Mucosa of rectum (tissue), 2 donors: ENCODE results near the gene EDAR.
A peak's percentile ranks its signal among the peaks of the same experiment; 100 is the strongest.

Experiments
- H3K27ac ChIP-seq, 2 donors: one replicate each; pipeline ENCODE4 v1.7.0; 2013; ENCODE audit warnings: inconsistent platforms in 2 of 2, low read depth in 2 of 2, low read length in 2 of 2
- H3K27me3 ChIP-seq, 2 donors: one replicate each; pipeline ENCODE4 v1.7.0; 2013; ENCODE audit warnings: low read length in 2 of 2; ENCODE audit not compliant: control insufficient read depth in 2 of 2, insufficient read depth in 2 of 2
- H3K36me3 ChIP-seq, 2 donors: one replicate each; pipeline ENCODE4 v1.7.0; 2013; ENCODE audit warnings: low read length in 2 of 2; ENCODE audit not compliant: control insufficient read depth in 2 of 2, insufficient read depth in 2 of 2
- H3K4me1 ChIP-seq, 2 donors: one replicate each; pipeline ENCODE4 v1.7.0; 2013; ENCODE audit warnings: low read length in 2 of 2, mild to moderate bottlenecking in 1 of 2; ENCODE audit not compliant: control insufficient read depth in 2 of 2, insufficient read depth in 2 of 2
- H3K4me3 ChIP-seq, 2 donors: one replicate each; pipeline ENCODE4 v1.7.0; 2013; ENCODE audit warnings: low read length in 2 of 2
- H3K9ac ChIP-seq, 2 donors: one replicate each; pipeline ENCODE4 v1.7.0; 2013; ENCODE audit warnings: low read length in 2 of 2, low read depth in 1 of 2, mild to moderate bottlenecking in 1 of 2
- H3K9me3 ChIP-seq, 2 donors: one replicate each; pipeline ENCODE4 v1.7.0; 2013; ENCODE audit warnings: low read length in 2 of 2; ENCODE audit not compliant: control insufficient read depth in 2 of 2
- donor health status: healthy.
- donor health status: Normal muscosa, but diverticular disease.

The EDAR gene

DNA sequence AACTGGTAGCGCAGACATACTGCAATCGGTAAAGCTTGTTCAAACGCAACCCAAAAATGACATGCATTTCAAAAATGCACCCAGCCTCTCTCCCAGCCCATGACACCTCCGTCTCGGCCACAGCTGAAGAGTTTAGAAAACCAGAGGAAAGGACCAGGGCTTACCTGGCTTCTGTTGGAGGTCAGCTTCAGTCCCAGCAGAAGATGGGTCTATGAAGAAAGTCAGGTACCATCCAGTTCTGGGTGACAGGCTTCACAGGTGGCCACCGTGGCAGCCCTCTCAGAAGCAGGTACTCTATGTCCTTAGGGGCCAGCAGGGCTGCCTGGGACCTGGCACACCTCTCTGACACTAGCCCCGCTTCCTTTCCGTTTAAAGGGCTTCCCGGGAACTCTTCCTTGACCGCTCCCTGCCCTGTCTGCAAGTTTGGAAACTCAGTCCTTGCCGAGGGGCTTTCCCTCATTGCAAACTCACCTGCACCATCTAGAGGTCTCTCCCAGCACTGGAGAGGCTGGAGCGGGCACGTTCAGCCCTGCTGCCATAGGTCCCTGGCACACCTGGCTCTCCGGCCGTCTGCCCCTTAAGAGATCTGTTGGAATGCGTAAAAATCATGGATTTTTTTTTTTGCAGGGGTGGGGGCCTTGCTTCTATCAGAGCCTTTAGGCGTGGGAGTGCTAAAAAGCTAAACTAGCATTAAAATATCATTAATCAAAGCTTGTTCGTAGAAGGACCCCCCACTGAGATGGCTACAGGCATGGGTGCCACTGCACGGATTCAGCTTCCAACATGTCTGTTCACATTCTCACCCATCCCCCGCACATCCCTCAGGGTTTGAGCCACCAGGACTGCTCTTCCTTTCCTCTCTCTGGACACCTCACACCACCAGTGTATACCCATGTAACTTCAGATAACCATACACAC is at the start of gene EDAR:
Gene EDAR (minus strand): TSS at position 425 of the 918 bp plus-strand sequence. CDS start 58,206 bp downstream, outside the sequence.
- H3K36me3 ChIP-seq: no peaks in the 10 kb centered on the region
- no peak within 1 kb of the TSS for H3K27ac ChIP-seq
- H3K27me3 ChIP-seq: peaks cover 0 to 2% of the 10 kb centered on the region in 2 donors
- peak within 1 kb of the TSS; percentile 62 to 63 for H3K4me3 ChIP-seq
- no peaks in the 10 kb centered on the region for H3K9me3 ChIP-seq
- H3K9ac ChIP-seq: peak within 1 kb of the TSS; percentile 34 to 61
- peaks cover 5 to 12% of the 10 kb centered on the region in 2 donors for H3K4me1 ChIP-seq

DNA sequence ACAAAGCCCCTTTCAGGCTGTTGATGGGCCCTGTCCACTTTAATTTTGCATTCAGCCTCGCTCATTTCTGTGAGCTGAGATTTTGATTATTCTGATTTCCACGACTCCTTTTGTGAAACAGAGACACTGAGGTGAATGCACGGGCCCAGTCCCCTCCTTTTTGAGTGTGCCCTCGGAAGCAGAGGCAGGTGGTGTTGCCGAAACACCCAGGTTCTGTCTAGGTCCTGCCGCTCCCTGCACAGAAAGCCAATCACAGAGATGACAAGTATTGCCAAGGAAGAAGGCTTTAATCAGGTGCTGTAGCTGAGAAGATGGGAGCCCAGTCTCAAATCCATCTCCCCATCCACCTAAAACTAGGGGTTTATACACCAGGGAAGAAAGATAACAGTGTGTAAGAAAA is 44.2 kb upstream of the EDAR start:
- H3K4me3 ChIP-seq: no peak overlapping the region
- H3K9ac ChIP-seq: no peak overlapping the region
- H3K27me3 ChIP-seq: no peaks in the 10 kb centered on the region
- H3K9me3 ChIP-seq: no peaks in the 10 kb centered on the region
- H3K27ac ChIP-seq: no peak overlapping the region
- H3K36me3 ChIP-seq: no peaks in the 10 kb centered on the region
- H3K4me1 ChIP-seq: peaks cover 5 to 6% of the 10 kb centered on the region in 2 donors

DNA sequence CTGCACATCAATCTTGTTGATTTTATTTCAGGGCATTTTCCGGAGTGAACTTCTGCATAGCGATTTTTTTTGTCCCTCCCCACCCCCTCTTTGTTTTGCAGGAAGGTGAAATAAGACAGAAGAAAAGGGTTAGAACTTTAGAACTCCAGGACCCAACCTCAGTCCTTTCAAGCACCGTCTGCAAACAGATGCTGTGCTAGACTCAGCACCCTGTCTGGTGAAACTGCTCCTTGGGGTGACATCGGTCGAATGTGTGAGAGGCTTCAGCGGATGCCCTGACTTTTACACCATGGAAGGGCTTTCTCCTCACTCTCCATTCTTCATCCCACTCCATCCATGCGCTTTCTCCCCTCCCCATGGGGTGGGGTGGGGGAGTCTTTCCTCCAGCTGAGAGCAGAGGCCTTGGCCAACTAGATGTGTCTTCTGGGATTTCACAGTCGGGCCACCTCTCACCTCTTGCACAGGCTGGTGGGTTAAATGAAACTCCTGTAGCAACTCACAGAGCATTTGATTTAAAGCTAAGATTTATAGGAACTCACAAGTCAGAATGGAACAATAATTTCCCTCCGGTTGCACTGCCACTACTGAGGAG is 43.3 kb upstream of the EDAR start:
- Histone ChIP-seq H3K4me3 (peak overlapping the region; percentile 59 to 67), H3K27me3 (no peaks in the 10 kb centered on the region), H3K9ac (peak overlapping the region in 1 of 2 donors; percentile 17), H3K9me3 (no peaks in the 10 kb centered on the region), H3K4me1 (peaks cover 5 to 6% of the 10 kb centered on the region in 2 donors), H3K27ac (peak overlapping the region in 1 of 2 donors; percentile 52), H3K36me3 (no peaks in the 10 kb centered on the region)

DNA sequence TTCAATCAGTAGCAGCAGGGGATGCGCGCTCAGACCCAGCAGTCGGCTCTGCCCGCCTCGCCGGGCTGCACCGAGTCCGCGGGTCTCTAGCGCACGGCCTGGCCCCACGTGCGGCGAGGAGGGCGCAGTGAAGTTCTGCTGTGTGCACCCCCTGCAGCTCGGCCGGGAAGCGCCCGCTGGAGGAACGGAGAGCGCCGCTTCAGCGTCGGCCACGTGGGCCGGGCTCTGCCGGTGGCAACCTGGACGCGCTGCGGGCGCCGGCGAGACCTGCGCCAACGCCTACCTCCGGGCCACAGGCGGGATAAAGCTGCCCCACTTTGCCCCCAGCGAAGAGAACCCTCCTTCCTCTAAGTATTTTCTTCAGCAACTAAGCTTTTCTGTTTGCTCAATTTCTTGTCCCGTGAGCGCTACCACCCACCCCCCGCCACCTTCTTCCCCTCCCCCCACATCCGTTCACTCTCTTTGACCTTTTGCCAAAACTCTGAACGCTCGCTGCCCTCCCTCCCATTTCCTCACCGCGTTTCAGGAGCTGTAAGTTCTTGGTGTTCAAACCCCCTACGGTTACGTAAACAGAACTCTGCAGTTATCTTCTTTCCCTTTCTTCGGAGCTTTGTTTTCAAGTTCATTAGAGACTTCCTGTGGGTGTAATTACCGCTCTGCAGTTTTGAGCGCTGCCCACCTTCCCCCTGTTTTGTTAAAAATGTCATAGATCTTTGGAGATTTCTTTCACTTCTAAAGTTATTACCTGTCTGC is 42.6 kb upstream of the EDAR start:
- Histone ChIP-seq H3K36me3 (no peaks in the 10 kb centered on the region), H3K27me3 (no peaks in the 10 kb centered on the region), H3K27ac (peak overlapping the region in 1 of 2 donors; percentile 52), H3K4me1 (peaks cover 5 to 6% of the 10 kb centered on the region in 2 donors), H3K9ac (peak overlapping the region; percentile 17 to 20), H3K9me3 (no peaks in the 10 kb centered on the region), H3K4me3 (peak overlapping the region; percentile 59 to 67)

DNA sequence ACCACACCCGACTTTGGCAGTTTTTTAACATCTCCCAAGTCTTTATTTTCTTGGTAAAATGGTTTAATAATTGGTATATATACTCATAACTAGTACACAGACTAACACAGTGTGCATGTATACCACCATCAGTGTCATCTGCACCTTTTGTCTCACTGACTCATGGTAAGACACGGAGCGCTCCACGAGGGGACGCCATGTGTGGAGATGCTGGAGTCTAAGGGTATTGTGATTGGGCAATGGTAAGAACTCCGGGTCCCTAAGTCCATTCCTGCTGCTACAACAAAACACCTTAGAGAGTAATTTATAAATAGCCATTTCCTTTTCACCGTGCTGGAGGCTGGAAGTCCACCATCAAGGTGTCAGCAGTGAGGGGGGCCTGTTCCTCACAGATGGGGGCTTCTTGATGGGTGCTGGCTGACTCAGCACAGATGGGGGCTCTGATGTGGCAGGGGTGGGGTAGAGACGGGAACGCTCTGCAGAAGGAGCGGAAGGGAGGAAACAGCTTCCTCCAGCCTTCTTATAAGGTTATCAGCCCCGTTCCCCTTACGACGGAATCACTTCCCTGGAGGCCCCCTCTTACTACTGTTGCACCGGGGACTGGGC is 42.0 kb upstream of the EDAR start:
- Histone ChIP-seq H3K4me3 (peak overlapping the region; percentile 59 to 67), H3K27me3 (no peaks in the 10 kb centered on the region), H3K9me3 (no peaks in the 10 kb centered on the region), H3K4me1 (peaks cover 5 to 6% of the 10 kb centered on the region in 2 donors), H3K27ac (peak overlapping the region in 1 of 2 donors; percentile 43), H3K36me3 (no peaks in the 10 kb centered on the region), H3K9ac (peak overlapping the region in 1 of 2 donors; percentile 20)

DNA sequence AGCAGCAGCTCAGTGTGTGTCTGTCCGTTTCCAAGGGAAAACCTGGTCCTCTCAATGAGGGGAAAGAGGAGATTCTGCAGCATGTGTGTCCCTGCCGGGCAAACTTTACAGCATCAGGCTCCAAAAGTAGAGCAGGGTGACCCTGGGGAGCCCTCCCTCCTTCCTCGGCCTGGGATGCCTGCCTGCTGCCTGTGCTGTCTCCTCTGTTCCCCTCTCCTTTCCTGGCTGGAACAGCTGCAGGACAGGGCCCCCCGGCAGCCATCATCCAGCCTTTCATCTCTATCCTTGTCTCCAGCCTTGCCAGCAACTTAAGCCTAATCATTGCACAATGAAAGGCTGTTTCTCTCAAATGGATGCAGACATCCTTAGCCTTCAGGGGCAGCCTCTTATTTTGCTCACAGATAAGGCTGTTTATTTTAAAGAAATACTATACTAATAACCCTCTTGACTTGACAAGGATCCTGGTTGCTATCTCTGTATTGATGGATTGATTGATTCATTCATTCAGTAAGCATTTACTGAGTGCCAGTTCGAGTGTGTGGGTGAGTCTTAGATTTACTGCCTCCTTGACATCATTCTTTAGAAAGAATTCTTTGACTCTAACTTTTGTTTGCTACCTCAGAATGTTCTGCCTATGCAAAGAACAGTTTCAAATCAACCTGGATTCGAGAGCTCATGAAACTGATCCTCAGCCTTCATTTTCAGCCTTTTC is 40.6 kb upstream of the EDAR start:
- no peaks in the 10 kb centered on the region for H3K36me3 ChIP-seq
- no peak overlapping the region for H3K9ac ChIP-seq
- peaks cover 5 to 6% of the 10 kb centered on the region in 2 donors for H3K4me1 ChIP-seq
- no peaks in the 10 kb centered on the region for H3K27me3 ChIP-seq
- H3K4me3 ChIP-seq: no peak overlapping the region
- H3K9me3 ChIP-seq: no peaks in the 10 kb centered on the region
- no peak overlapping the region for H3K27ac ChIP-seq

DNA sequence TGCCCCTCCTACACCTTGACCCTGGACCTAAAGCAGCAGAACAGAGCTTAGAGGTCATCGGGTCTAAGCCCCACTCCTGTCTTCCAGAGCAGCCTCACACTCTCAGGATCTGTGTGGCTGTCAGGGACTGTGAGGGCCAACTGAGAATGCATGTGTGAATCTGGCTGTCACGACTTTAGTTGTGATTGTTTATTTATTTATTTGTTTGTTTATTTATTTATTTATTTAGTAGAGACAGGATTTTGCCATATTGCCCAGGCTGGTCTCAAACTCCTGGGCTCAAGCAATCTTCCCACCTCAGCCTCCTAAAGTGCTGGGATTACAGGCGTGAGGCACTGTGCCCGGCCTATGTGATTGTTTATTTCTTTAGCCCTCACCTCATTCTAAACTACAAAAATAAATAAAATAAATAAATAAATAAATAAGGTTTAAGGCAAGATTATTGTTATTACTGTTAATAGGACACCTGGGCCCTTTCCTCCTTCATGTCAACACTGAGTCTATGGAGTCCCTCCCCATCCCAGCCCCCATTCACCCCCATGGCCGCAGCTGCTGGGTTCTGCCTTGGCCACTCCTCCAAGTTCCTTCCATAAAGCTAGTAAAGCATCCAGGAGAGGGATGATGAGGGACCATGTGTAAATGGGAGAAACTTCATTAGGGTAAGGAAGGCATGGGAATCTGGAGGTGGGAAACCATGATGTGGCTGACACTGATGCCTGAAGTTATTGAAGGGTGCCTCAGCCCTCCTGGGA is 39.9 kb upstream of the EDAR start:
- Histone ChIP-seq H3K36me3 (no peaks in the 10 kb centered on the region), H3K4me1 (peaks cover 5 to 6% of the 10 kb centered on the region in 2 donors), H3K9me3 (no peaks in the 10 kb centered on the region), H3K27me3 (no peaks in the 10 kb centered on the region), H3K27ac (no peak overlapping the region), H3K4me3 (no peak overlapping the region), H3K9ac (no peak overlapping the region)

DNA sequence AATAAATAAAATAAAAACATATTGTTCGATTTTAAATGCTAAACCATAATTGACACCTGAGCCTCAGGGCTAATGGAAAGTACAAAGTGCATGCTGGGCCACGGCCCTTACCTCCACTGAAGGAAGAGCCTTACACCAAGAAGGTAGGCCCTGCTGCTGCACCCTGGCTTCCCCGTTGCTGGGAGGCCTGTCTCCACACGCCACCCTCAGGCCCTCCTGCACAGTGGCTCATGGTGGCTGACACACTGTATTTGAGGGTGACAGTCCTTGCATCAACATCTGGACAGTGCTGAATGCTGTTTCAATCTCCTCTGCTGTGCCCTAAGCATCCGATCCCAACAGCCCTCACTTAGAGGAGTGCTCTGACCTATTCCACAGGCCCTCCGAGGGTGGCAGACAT is 39.3 kb upstream of the EDAR start:
- no peaks in the 10 kb centered on the region for H3K36me3 ChIP-seq
- H3K4me1 ChIP-seq: peaks cover 5 to 6% of the 10 kb centered on the region in 2 donors
- no peaks in the 10 kb centered on the region for H3K27me3 ChIP-seq
- no peak overlapping the region for H3K9ac ChIP-seq
- no peak overlapping the region for H3K27ac ChIP-seq
- H3K4me3 ChIP-seq: no peak overlapping the region
- H3K9me3 ChIP-seq: no peaks in the 10 kb centered on the region

DNA sequence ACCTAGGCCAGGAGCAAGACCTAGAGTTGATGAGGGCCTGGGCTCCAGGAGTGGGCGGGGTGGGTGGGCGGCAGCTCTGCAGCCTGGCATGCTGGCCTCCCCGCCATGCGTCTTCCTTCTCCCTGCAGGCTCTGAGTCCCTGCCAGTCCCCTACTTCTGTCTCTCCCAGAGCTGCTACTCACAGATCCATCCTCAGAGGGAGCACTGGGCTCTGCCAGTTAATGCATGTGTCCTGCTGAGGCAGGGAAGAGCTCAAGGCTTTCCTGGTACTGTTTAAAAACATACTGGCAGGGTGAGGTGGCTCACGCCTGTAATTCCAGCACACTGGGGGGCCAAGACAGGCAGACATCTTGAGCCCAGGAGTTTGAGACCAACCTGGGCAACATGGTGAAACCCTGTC is 38.7 kb upstream of the EDAR start:
- no peak overlapping the region for H3K27ac ChIP-seq
- H3K27me3 ChIP-seq: no peaks in the 10 kb centered on the region
- no peaks in the 10 kb centered on the region for H3K9me3 ChIP-seq
- peaks cover 5 to 6% of the 10 kb centered on the region in 2 donors for H3K4me1 ChIP-seq
- no peaks in the 10 kb centered on the region for H3K36me3 ChIP-seq
- H3K4me3 ChIP-seq: no peak overlapping the region
- H3K9ac ChIP-seq: no peak overlapping the region
